Dendritic cell treated with granulocyte-macrophage colony-stimulating factor and Interleukin-4, amounts not matched to agents 40 ng/mL and 50 ng/mL, for 4 days (primary cell): Measurements from ENCODE around the gene DHRS9.
A peak's percentile ranks its signal among the peaks of the same experiment; 100 is the strongest.

Experiments
- H3K27ac Mint-ChIP-seq: one replicate; pipeline ENCODE4 v1.8.0; 2022; ENCODE audit warnings: mild to moderate bottlenecking, mixed read lengths
- H3K27me3 Mint-ChIP-seq: one replicate; pipeline ENCODE4 v1.8.0; 2022; ENCODE audit warnings: mild to moderate bottlenecking, mixed read lengths
- H3K36me3 Mint-ChIP-seq: one replicate; pipeline ENCODE4 v1.8.0; 2022; ENCODE audit warnings: low read depth, mixed read lengths
- H3K4me1 Mint-ChIP-seq: one replicate; pipeline ENCODE4 v1.8.0; 2022; ENCODE audit warnings: low read depth, mixed read lengths
- H3K4me3 Mint-ChIP-seq: one replicate; pipeline ENCODE4 v1.8.0; 2022; ENCODE audit warnings: mild to moderate bottlenecking, moderate library complexity, mixed read lengths
- H3K9me3 Mint-ChIP-seq: one replicate; pipeline ENCODE4 v1.8.0; 2022; ENCODE audit warnings: mixed read lengths
- intact Hi-C: fragments of 100-400 bp; cut with micrococcal nuclease; formaldehyde crosslinking; loops from one replicate; pipeline ENCODE4 v1.15.0; 2022

DHRS9 gene

GRCh38 chr2:169069341-169069740 is at the start of gene DHRS9:
Gene DHRS9, plus strand, starts transcription at chr2:169069563. Its CDS starts 12,019 bp downstream, at chr2:169081582.
- Mint-ChIP-seq H3K36me3 (no peaks in the 10 kb centered on the region), H3K27ac (peak within 1 kb of the TSS; percentile 60), H3K4me3 (peak within 1 kb of the TSS; percentile 47), H3K27me3 (no peaks in the 10 kb centered on the region), H3K4me1 (peaks cover 77% of the 10 kb centered on the region), H3K9me3 (no peaks in the 10 kb centered on the region)
- intact Hi-C loops: no loop called here

- H3K27ac Mint-ChIP-seq: no peak overlapping the region
- no peaks in the 10 kb centered on the region for H3K4me1 Mint-ChIP-seq
- no peaks in the 10 kb centered on the region for H3K36me3 Mint-ChIP-seq
- H3K4me3 Mint-ChIP-seq: no peak overlapping the region
- H3K9me3 Mint-ChIP-seq: no peaks in the 10 kb centered on the region
- no peaks in the 10 kb centered on the region for H3K27me3 Mint-ChIP-seq
- intact Hi-C loops: no loop called here
Measured at GRCh38 chr2:169023161-169023560, 46.2 kb upstream of the DHRS9 start.

GRCh38 chr2:169026056-169026455 is 43.3 kb upstream of the DHRS9 start:
- Mint-ChIP-seq H3K36me3 (no peaks in the 10 kb centered on the region), H3K4me1 (no peaks in the 10 kb centered on the region), H3K27ac (no peak overlapping the region), H3K9me3 (no peaks in the 10 kb centered on the region), H3K27me3 (no peaks in the 10 kb centered on the region), H3K4me3 (no peak overlapping the region)
- intact Hi-C loops: no loop called here

GRCh38 chr2:169027234-169027633 is 42.1 kb upstream of the DHRS9 start:
- H3K36me3 Mint-ChIP-seq: no peaks in the 10 kb centered on the region
- no peaks in the 10 kb centered on the region for H3K27me3 Mint-ChIP-seq
- no peaks in the 10 kb centered on the region for H3K9me3 Mint-ChIP-seq
- H3K4me3 Mint-ChIP-seq: no peak overlapping the region
- intact Hi-C loops: no loop called here
- no peaks in the 10 kb centered on the region for H3K4me1 Mint-ChIP-seq
- H3K27ac Mint-ChIP-seq: no peak overlapping the region

- Mint-ChIP-seq H3K27ac (no peak overlapping the region), H3K9me3 (peaks cover 8% of the 10 kb centered on the region), H3K4me3 (no peak overlapping the region), H3K27me3 (no peaks in the 10 kb centered on the region), H3K4me1 (no peaks in the 10 kb centered on the region), H3K36me3 (no peaks in the 10 kb centered on the region)
- intact Hi-C loops: no loop called here
Measured at GRCh38 chr2:169029341-169029740, 40.0 kb upstream of the DHRS9 start.

- Mint-ChIP-seq H3K27me3 (no peaks in the 10 kb centered on the region), H3K4me3 (no peak within 1 kb of the TSS), H3K27ac (no peak within 1 kb of the TSS), H3K4me1 (peaks cover 5% of the 10 kb centered on the region), H3K36me3 (no peaks in the 10 kb centered on the region), H3K9me3 (peaks cover 8% of the 10 kb centered on the region)
- intact Hi-C loops: no loop called here
Measured at GRCh38 chr2:169031202-169031601, 38.2 kb upstream of the DHRS9 start, which contains the start of gene ABCB11. Gene ABCB11, minus strand, starts transcription at chr2:169031324. Its CDS starts 13,199 bp downstream, at chr2:169018125.

GRCh38 chr2:169034256-169034655 is 35.1 kb upstream of the DHRS9 start:
- intact Hi-C loops: no loop called here
- Mint-ChIP-seq H3K27me3 (no peaks in the 10 kb centered on the region), H3K27ac (no peak overlapping the region), H3K36me3 (no peaks in the 10 kb centered on the region), H3K4me3 (no peak overlapping the region), H3K4me1 (peaks cover 31% of the 10 kb centered on the region), H3K9me3 (peaks cover 8% of the 10 kb centered on the region)

GRCh38 chr2:169034984-169035544 is 34.3 kb upstream of the DHRS9 start:
- Mint-ChIP-seq H3K27me3 (no peaks in the 10 kb centered on the region), H3K27ac (no peak overlapping the region), H3K4me3 (no peak overlapping the region), H3K9me3 (peaks cover 8% of the 10 kb centered on the region), H3K4me1 (peaks cover 39% of the 10 kb centered on the region), H3K36me3 (no peaks in the 10 kb centered on the region)
- intact Hi-C loops: no loop called here

GRCh38 chr2:169035887-169036286 is 33.5 kb upstream of the DHRS9 start:
- peaks cover 40% of the 10 kb centered on the region for H3K4me1 Mint-ChIP-seq
- intact Hi-C loops: no loop called here
- H3K9me3 Mint-ChIP-seq: peaks cover 8% of the 10 kb centered on the region
- H3K4me3 Mint-ChIP-seq: no peak overlapping the region
- no peaks in the 10 kb centered on the region for H3K36me3 Mint-ChIP-seq
- H3K27ac Mint-ChIP-seq: no peak overlapping the region
- no peaks in the 10 kb centered on the region for H3K27me3 Mint-ChIP-seq

- Mint-ChIP-seq H3K36me3 (peaks cover 3% of the 10 kb centered on the region), H3K27me3 (no peaks in the 10 kb centered on the region), H3K4me3 (no peak overlapping the region), H3K9me3 (peaks cover 11% of the 10 kb centered on the region), H3K27ac (peak overlapping the region; percentile 39), H3K4me1 (peaks cover 40% of the 10 kb centered on the region)
- intact Hi-C loops: no loop called here
Measured at GRCh38 chr2:169036736-169037440, 32.5 kb upstream of the DHRS9 start.

- intact Hi-C loops: loop anchor here (1.0 kb wide), 1 partner anchor 34 kb away; no protein-coding TSS in a partner anchor
- Mint-ChIP-seq H3K27me3 (no peaks in the 10 kb centered on the region), H3K4me3 (no peak overlapping the region), H3K4me1 (peaks cover 40% of the 10 kb centered on the region), H3K9me3 (peaks cover 20% of the 10 kb centered on the region), H3K36me3 (peaks cover 13% of the 10 kb centered on the region), H3K27ac (peak overlapping the region; percentile 68)
Measured at GRCh38 chr2:169038338-169038757, 31.0 kb upstream of the DHRS9 start.

GRCh38 chr2:169039702-169040101 is 29.7 kb upstream of the DHRS9 start:
- H3K9me3 Mint-ChIP-seq: peaks cover 31% of the 10 kb centered on the region
- peaks cover 20% of the 10 kb centered on the region for H3K36me3 Mint-ChIP-seq
- H3K27ac Mint-ChIP-seq: peak overlapping the region; percentile 69
- no peaks in the 10 kb centered on the region for H3K27me3 Mint-ChIP-seq
- intact Hi-C loops: no loop called here
- H3K4me3 Mint-ChIP-seq: peak overlapping the region; percentile 23
- peaks cover 40% of the 10 kb centered on the region for H3K4me1 Mint-ChIP-seq

GRCh38 chr2:169041594-169041993 is 27.8 kb upstream of the DHRS9 start:
- peaks cover 38% of the 10 kb centered on the region for H3K4me1 Mint-ChIP-seq
- H3K36me3 Mint-ChIP-seq: peaks cover 27% of the 10 kb centered on the region
- H3K4me3 Mint-ChIP-seq: no peak overlapping the region
- peaks cover 40% of the 10 kb centered on the region for H3K9me3 Mint-ChIP-seq
- intact Hi-C loops: no loop called here
- H3K27ac Mint-ChIP-seq: peak overlapping the region; percentile 1
- H3K27me3 Mint-ChIP-seq: no peaks in the 10 kb centered on the region

- intact Hi-C loops: no loop called here
- Mint-ChIP-seq H3K27ac (no peak overlapping the region), H3K36me3 (peaks cover 27% of the 10 kb centered on the region), H3K27me3 (no peaks in the 10 kb centered on the region), H3K4me3 (no peak overlapping the region), H3K9me3 (peaks cover 40% of the 10 kb centered on the region), H3K4me1 (peaks cover 38% of the 10 kb centered on the region)
Measured at GRCh38 chr2:169042856-169043255, 26.5 kb upstream of the DHRS9 start.
